Trophoblast cell (in vitro differentiated cells and primary cell): ENCODE measurements around the gene PAMR1.
"Not testable (repeated sequence)": the region's sequence is repeated elsewhere in the genome, so short reads cannot be mapped to it uniquely, and the experiment has no call there.

Source experiments
- DNase-seq, 2 donors: peaks; one replicate each; pipeline ENCODE4 v3.0.0-alpha.2; 2016
- H2AFZ ChIP-seq: 2 replicates; pipeline ENCODE4 v1.6.1; 2013; ENCODE audit warnings: low read length, moderate library complexity, mild to moderate bottlenecking; ENCODE audit not compliant: insufficient read depth, poor library complexity
- H2AK5ac ChIP-seq: 2 replicates; pipeline ENCODE4 v1.6.1; 2013; ENCODE audit warnings: mild to moderate bottlenecking, low read length
- H2BK120ac ChIP-seq: 2 replicates; pipeline ENCODE4 v1.6.1; 2013; ENCODE audit warnings: low read length, mild to moderate bottlenecking, moderate library complexity; ENCODE audit not compliant: insufficient read depth, poor library complexity
- H2BK12ac ChIP-seq: 2 replicates; pipeline ENCODE4 v1.6.1; 2013; ENCODE audit warnings: mild to moderate bottlenecking, low read length, moderate library complexity
- H2BK5ac ChIP-seq: 2 replicates; pipeline ENCODE4 v1.6.1; 2013; ENCODE audit warnings: low read length, low read depth, moderate library complexity, mild to moderate bottlenecking; ENCODE audit not compliant: poor library complexity
- H3K14ac ChIP-seq: 2 replicates; pipeline ENCODE4 v1.6.1; 2013; ENCODE audit warnings: mild to moderate bottlenecking, low read length
- H3K18ac ChIP-seq: 2 replicates; pipeline ENCODE4 v1.6.1; 2013; ENCODE audit warnings: mild to moderate bottlenecking, low read length
- H3K23ac ChIP-seq: 2 replicates; pipeline ENCODE4 v1.6.1; 2013; ENCODE audit warnings: low read length
- H3K27ac ChIP-seq: 2 replicates; pipeline ENCODE4 v1.5.1; 2013; ENCODE audit warnings: low read depth, mild to moderate bottlenecking, inconsistent platforms, low read length, moderate library complexity
- H3K27me3 ChIP-seq: 2 replicates; pipeline ENCODE4 v1.6.1; 2013; ENCODE audit warnings: inconsistent platforms, mild to moderate bottlenecking, low read length, moderate library complexity; ENCODE audit not compliant: insufficient read depth
- H3K36me3 ChIP-seq, 2 experiments: 1 replicate in 1 of 2; 2 replicates in 1 of 2; pipeline ENCODE4 v1.6.1; 2013; ENCODE audit warnings: low read length in 2 of 2, mild to moderate bottlenecking in 2 of 2, moderate library complexity in 1 of 2; ENCODE audit not compliant: insufficient read depth in 2 of 2, control insufficient read depth in 1 of 2
- H3K4ac ChIP-seq: 2 replicates; pipeline ENCODE4 v1.6.1; 2013; ENCODE audit warnings: low read depth, mild to moderate bottlenecking, low read length, moderate library complexity
- H3K4me1 ChIP-seq, 2 experiments: 1 replicate in 1 of 2; 2 replicates in 1 of 2; pipeline ENCODE4 v1.6.1; 2013; ENCODE audit warnings: low read length in 2 of 2, mild to moderate bottlenecking in 2 of 2, moderate library complexity in 1 of 2; ENCODE audit not compliant: insufficient read depth in 2 of 2, control insufficient read depth in 1 of 2
- H3K4me2 ChIP-seq: 2 replicates; pipeline ENCODE4 v1.6.1; 2013; ENCODE audit warnings: inconsistent platforms, mild to moderate bottlenecking, low read length, moderate library complexity
- H3K4me3 ChIP-seq: 2 replicates; pipeline ENCODE4 v1.5.1; 2013; ENCODE audit warnings: mild to moderate bottlenecking, low read depth, low read length, inconsistent platforms
- H3K79me1 ChIP-seq: one replicate; pipeline ENCODE4 v1.6.1; 2013; ENCODE audit warnings: low read length
- H3K79me2 ChIP-seq: 2 replicates; pipeline ENCODE4 v1.6.1; 2013; ENCODE audit warnings: low read length, mild to moderate bottlenecking; ENCODE audit not compliant: control insufficient read depth, insufficient read depth, poor library complexity
- H3K9ac ChIP-seq: 2 replicates; pipeline ENCODE4 v1.6.1; 2013; ENCODE audit warnings: mild to moderate bottlenecking, low read length
- H3K9me3 ChIP-seq: 2 replicates; pipeline ENCODE4 v1.6.1; 2013; ENCODE audit warnings: low read depth, mild to moderate bottlenecking, control low read depth, inconsistent platforms, low read length; ENCODE audit not compliant: insufficient read depth
- H4K12ac ChIP-seq: 2 replicates; pipeline ENCODE4 v1.6.1; 2013; ENCODE audit warnings: low read depth, mild to moderate bottlenecking, low read length, moderate library complexity
- H4K8ac ChIP-seq: 2 replicates; pipeline ENCODE4 v1.6.1; 2013; ENCODE audit warnings: low read depth, mild to moderate bottlenecking, low read length, moderate library complexity
- H4K91ac ChIP-seq: one replicate; pipeline ENCODE4 v1.6.1; 2013; ENCODE audit warnings: low read depth, mild to moderate bottlenecking, low read length, moderate library complexity
- WGBS: extraction: QIAGEN DNeasy Blood & Tissue Kit; methylation state at CpG from one replicate; pipeline ENCODE4 v1.1.7; 2013; ENCODE audit warnings: missing lambda C conversion rate; ENCODE audit not compliant: insufficient read length, insufficient coverage; ENCODE audit errors: extremely low coverage; 5-methylcytosine and 5-hydroxymethylcytosine counted together

The PAMR1 gene

DNA sequence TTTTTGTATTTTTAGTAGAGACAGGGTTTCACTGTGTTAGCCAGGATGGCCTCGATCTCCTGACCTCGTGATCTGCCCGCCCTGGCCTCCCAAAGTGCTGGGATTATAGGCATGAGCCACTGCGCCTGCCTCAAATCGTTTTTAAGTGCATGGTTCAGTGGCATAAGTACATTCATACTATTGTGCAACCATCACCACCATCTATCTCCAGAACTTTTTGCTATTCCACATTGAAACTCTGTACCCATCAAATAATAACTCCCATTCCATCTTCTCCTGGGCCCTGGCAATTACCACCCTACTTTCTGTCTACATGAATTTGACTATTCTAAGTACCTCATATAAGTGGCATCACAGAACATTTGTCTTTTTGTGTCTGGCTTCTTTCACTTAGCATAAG, 3.3 kb downstream of the PAMR1 start:
- H4K12ac ChIP-seq, H3K4ac ChIP-seq, H2BK5ac ChIP-seq, H2BK12ac ChIP-seq, H3K9ac ChIP-seq, H2AFZ ChIP-seq, H3K4me3 ChIP-seq, DNase-seq, H4K8ac ChIP-seq, H3K4me1 ChIP-seq, H3K18ac ChIP-seq, H4K91ac ChIP-seq, H2AK5ac ChIP-seq, H3K4me2 ChIP-seq, H2BK120ac ChIP-seq, H3K27me3 ChIP-seq, H3K23ac ChIP-seq, H3K79me2 ChIP-seq, H3K36me3 ChIP-seq, H3K9me3 ChIP-seq, H3K14ac ChIP-seq, H3K79me1 ChIP-seq, H3K27ac ChIP-seq: not testable (repeated sequence)
- WGBS, result no CpG with 5 or more reads among the region's 5 CpGs

DNA sequence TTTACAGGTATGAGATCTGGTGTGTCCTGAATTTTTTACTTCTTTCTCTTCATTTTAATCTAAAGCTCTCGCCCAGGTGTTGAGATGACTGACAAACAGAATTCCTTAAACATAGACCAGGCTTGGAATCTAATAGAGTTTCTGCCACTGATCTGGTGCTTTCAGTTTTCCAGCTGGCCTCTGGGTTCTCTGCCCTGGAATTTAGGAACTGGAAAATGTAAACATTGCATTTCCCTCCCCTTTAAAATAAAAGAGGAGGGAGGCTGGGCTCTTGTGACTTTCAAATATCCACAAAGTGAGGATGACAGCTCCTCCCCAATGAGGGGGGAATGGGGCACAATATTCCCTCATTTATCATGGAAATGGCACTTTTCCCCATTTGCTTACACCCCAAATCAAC, 5.0 kb downstream of the PAMR1 start:
- H4K12ac ChIP-seq, result no peak overlapping the region
- no CpG with 5 or more reads among the region's 1 CpG for WGBS
- H2AFZ ChIP-seq, result no peak overlapping the region
- no peak overlapping the region for H3K4me2 ChIP-seq
- H2AK5ac ChIP-seq, result no peak overlapping the region
- DNase-seq, result no peak
- H3K14ac ChIP-seq, result no peak overlapping the region
- H3K9me3 ChIP-seq, result no peaks in the 10 kb centered on the region
- H3K9ac ChIP-seq, result no peak overlapping the region
- H3K4me1 ChIP-seq, result no peaks in the 10 kb centered on the region
- H2BK5ac ChIP-seq, result no peak overlapping the region
- no peaks in the 10 kb centered on the region for H3K36me3 ChIP-seq
- no peak overlapping the region for H4K91ac ChIP-seq
- no peak overlapping the region for H3K27ac ChIP-seq
- no peak overlapping the region for H2BK120ac ChIP-seq
- H4K8ac ChIP-seq, result no peak overlapping the region
- H3K79me2 ChIP-seq, result no peaks in the 10 kb centered on the region
- H3K4me3 ChIP-seq, result no peak overlapping the region
- no peak overlapping the region for H2BK12ac ChIP-seq
- H3K4ac ChIP-seq, result no peak overlapping the region
- no peak overlapping the region for H3K23ac ChIP-seq
- H3K79me1 ChIP-seq, result no peaks in the 10 kb centered on the region
- H3K27me3 ChIP-seq, result no peaks in the 10 kb centered on the region
- no peak overlapping the region for H3K18ac ChIP-seq

- Histone ChIP-seq H4K91ac (no peak overlapping the region), H2BK5ac (no peak overlapping the region), H2BK120ac (no peak overlapping the region), H3K18ac (no peak overlapping the region), H2BK12ac (no peak overlapping the region), H3K36me3 (no peaks in the 10 kb centered on the region), H4K12ac (no peak overlapping the region), H3K79me2 (no peaks in the 10 kb centered on the region), H3K9ac (no peak overlapping the region), H3K4me2 (no peak overlapping the region), H3K4ac (no peak overlapping the region), H3K79me1 (no peaks in the 10 kb centered on the region), H3K9me3 (no peaks in the 10 kb centered on the region), H3K23ac (no peak overlapping the region), H4K8ac (no peak overlapping the region), H3K27ac (no peak overlapping the region), H3K4me3 (no peak overlapping the region), H3K14ac (no peak overlapping the region), H2AFZ (no peak overlapping the region), H3K27me3 (no peaks in the 10 kb centered on the region), H3K4me1 (no peaks in the 10 kb centered on the region), H2AK5ac (no peak overlapping the region)
- no CpG with 5 or more reads among the region's 1 CpG for WGBS
- no peak for DNase-seq
These were observed 6.7 kb downstream of the PAMR1 start for GRCh38 chr11:35518766-35519165.

DNA sequence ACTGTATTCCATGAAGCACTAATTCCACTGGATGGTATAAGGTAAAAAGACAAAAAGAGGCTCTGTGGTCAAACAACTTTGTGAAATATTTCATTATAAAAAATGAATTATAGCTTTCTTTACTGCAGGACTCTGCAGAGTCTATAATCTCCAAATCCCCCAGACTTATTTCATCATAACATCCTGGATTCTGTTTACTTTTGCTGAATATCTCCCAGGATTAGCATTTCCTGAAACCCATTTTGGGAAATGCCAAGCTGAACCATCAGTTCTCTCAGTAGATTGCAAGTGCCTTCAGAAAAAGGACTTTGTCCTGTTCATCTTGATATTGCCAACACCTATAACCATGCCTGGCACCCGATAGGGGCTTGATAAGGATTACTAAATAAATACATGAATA, 7.9 kb downstream of the PAMR1 start:
- Histone ChIP-seq H4K12ac (no peak overlapping the region), H3K79me1 (no peaks in the 10 kb centered on the region), H2AFZ (no peak overlapping the region), H3K9me3 (no peaks in the 10 kb centered on the region), H2BK12ac (no peak overlapping the region), H3K23ac (no peak overlapping the region), H3K9ac (no peak overlapping the region), H2BK120ac (no peak overlapping the region), H3K4me1 (no peaks in the 10 kb centered on the region), H3K4me2 (no peak overlapping the region), H4K91ac (no peak overlapping the region), H2AK5ac (no peak overlapping the region), H3K27ac (no peak overlapping the region), H3K27me3 (no peaks in the 10 kb centered on the region), H4K8ac (no peak overlapping the region), H3K4ac (no peak overlapping the region), H3K79me2 (no peaks in the 10 kb centered on the region), H3K14ac (no peak overlapping the region), H3K36me3 (no peaks in the 10 kb centered on the region), H3K4me3 (no peak overlapping the region), H2BK5ac (no peak overlapping the region), H3K18ac (no peak overlapping the region)
- WGBS, result no CpG with 5 or more reads among the region's 1 CpG
- DNase-seq, result no peak
